Measurements from ENCODE around the gene SLC1A3.

The SLC1A3 gene

DNA sequence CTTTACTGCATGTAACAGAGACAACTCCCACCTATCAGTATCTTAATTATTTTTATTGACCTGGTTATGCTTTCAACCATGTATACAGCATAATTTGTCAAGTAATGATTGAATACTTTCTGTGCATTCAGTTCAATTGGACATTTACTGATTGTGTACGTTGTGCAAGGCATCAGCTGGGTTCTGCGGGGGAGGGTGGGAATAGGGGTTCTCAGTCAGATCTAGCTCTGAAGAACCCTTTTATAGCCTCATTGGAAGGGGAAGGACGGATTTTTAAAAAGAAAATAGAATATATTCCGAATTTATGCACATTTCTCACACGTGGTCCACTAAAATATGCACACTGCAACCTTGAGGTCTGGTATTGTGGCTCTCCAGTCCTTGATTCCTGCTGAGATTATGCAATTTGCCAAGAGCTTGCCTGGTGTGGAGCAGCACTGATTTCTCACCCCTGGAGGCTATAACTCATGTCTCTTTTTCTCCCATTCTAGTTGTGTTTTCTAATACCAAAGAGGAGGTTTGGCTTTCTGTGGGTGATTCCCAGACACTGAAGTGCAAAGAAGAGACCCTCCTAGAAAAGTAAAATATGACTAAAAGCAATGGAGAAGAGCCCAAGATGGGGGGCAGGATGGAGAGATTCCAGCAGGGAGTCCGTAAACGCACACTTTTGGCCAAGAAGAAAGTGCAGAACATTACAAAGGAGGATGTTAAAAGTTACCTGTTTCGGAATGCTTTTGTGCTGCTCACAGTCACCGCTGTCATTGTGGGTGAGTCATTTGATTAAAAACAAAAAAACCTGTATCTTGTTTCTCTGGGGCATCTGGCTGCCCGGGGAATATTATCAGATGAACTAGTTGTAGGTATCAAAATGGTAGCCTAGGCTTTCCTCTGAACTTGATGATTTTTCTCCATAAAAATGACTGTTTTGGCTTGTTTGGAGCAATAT lies 1.7 kb downstream of the SLC1A3 start:
- no peak for DNase-seq (ENCODE audit: low read depth)
- TF ChIP-seq, protein P1, sequence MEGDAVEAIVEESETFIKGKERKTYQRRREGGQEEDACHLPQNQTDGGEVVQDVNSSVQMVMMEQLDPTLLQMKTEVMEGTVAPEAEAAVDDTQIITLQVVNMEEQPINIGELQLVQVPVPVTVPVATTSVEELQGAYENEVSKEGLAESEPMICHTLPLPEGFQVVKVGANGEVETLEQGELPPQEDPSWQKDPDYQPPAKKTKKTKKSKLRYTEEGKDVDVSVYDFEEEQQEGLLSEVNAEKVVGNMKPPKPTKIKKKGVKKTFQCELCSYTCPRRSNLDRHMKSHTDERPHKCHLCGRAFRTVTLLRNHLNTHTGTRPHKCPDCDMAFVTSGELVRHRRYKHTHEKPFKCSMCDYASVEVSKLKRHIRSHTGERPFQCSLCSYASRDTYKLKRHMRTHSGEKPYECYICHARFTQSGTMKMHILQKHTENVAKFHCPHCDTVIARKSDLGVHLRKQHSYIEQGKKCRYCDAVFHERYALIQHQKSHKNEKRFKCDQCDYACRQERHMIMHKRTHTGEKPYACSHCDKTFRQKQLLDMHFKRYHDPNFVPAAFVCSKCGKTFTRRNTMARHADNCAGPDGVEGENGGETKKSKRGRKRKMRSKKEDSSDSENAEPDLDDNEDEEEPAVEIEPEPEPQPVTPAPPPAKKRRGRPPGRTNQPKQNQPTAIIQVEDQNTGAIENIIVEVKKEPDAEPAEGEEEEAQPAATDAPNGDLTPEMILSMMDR (IDR thresholded peaks at IDR 0.05; ENCODE audit: insufficient read depth, low read depth, low read length, missing control alignments), result no peak
- no peak overlapping the region for H3K4me3 ChIP-seq (ENCODE audit: low read depth, low read length)

DNA sequence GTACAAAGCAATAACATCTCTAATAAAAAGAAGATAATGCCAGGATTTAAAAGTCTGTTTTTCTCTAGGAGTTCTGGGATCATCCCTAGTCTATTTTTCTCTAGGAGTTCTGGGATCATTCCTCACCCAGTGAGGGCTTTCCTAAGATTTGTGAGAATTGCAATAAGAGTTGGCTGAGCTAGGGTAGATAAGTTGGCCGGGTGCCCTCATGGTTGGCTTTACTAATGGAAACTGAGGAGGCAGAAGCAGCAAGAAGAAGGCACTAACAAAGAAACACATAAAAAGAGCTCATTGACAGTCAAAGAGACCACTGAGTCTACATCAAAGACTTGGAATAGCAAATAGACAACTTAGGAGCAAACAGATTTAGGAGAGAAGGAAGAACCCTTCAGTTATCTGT lies 4.2 kb downstream of the SLC1A3 start:
- DNase-seq (ENCODE audit: low read depth), result no peak
- TF ChIP-seq, protein P1 (IDR thresholded peaks at IDR 0.05; ENCODE audit: insufficient read depth, low read depth, low read length, missing control alignments), result no peak
- H3K4me3 ChIP-seq (ENCODE audit: low read depth, low read length), result no peak overlapping the region

DNA sequence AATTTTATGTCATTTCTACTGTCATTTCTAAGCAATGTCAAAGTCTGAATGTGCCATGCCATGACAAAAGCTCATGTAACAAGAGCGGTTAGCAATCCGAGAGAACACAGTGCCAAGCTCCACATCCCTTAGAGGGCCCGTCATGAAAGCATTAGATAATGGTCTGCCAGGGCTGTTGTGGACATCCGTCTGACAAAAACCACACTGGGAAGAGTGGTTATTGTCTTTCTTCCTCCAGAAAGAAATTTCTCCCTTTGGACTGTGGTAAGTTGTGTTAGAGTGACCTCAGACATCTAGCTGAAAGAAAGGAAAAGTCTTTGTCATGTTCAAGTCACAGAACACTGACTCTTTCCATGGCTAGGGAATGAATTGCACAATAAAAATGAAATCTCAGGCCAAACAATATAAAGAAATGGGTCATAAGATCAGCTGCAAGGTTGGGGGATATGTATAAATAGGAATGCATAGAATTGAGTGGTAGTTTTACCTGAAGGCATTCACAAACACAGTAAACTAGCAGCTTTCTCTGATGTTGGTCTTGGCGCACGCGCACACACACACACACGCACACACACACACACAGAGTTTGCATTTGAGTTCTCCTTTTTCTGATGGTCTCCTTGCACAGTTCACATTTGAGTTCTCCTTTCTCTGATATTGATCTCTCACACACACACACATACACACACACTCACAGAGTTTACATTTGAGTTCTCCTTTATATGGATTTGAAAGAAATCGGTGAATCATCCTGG lies 5.3 kb downstream of the SLC1A3 start:
- DNase-seq (ENCODE audit: low read depth), result no peak
- TF ChIP-seq, protein P1 (IDR thresholded peaks at IDR 0.05; ENCODE audit: insufficient read depth, low read depth, low read length, missing control alignments), result no peak

DNA sequence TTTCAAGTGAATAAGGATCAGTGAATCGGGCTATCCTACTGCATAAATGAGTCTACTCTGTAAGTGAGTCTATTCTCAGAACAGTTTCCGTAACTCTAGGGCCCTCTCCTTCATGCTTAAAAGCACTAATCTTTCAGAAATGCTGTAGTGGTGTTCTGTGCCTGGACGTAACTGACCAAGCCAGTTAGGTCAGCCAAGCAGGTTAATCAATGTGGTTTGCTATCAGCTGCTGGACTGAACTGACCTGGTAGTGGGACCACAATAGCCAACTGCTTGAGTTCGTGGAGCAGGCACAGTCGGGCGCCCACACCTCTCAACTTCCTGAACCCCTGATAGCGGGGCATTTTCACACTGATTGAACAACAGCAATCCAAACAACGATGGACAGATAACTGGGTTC lies 6.8 kb downstream of the SLC1A3 start:
- H3K4me3 ChIP-seq (ENCODE audit: low read depth, low read length), result no peak overlapping the region
- DNase-seq (ENCODE audit: low read depth), result no peak
- TF ChIP-seq, protein P1 (IDR thresholded peaks at IDR 0.05; ENCODE audit: insufficient read depth, low read depth, low read length, missing control alignments), result no peak

More for the DNA sequence above, 5.3 kb downstream of the SLC1A3 start:
- H3K4me3 ChIP-seq (ENCODE audit: low read depth, low read length), result no peak overlapping the region

DNA sequence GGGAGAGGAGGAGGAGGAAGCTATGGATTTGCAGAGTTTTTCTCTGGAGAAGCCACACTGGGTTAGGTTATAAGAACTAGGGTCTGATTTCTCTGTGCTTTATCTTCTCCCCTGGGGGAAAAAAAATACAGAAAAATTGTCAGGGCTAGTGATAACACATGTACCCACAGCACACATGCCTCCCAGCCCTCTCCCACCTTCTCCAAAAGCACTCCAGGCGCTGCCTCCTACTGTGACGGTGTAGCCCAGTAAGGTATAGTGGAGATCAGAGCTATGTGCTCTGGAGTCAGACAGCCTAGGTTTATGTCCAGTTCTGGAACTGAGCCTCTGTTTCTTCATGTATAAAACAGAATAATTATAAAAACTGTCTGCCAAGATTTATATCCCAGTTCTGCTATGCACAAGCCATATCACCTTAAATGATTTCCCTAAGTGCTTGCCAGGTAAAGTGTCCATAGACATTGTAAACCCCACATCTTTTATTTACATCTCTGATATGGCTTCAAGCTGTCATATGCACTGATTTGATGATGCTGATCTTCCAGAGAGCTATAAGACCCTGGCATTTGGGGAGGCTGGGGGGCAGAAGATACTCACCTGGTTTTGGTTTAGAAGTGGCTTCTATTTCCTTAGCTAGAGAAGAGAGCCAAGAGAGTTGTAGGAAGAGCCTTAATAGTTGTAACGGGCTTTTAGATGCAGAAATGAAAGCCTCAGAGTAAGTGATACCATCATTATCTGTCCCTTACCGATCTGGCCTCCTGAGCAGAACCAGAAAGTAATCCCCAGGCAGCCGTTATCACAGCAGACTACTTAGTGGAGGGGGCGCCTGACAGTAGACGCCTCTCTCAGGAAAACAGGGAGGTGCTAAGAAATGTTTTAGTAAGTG lies 7.6 kb downstream of the SLC1A3 start:
- TF ChIP-seq, protein P1 (IDR thresholded peaks at IDR 0.05; ENCODE audit: insufficient read depth, low read depth, low read length, missing control alignments), result no peak
- DNase-seq (ENCODE audit: low read depth), result no peak
- H3K4me3 ChIP-seq (ENCODE audit: low read depth, low read length), result no peak overlapping the region

DNA sequence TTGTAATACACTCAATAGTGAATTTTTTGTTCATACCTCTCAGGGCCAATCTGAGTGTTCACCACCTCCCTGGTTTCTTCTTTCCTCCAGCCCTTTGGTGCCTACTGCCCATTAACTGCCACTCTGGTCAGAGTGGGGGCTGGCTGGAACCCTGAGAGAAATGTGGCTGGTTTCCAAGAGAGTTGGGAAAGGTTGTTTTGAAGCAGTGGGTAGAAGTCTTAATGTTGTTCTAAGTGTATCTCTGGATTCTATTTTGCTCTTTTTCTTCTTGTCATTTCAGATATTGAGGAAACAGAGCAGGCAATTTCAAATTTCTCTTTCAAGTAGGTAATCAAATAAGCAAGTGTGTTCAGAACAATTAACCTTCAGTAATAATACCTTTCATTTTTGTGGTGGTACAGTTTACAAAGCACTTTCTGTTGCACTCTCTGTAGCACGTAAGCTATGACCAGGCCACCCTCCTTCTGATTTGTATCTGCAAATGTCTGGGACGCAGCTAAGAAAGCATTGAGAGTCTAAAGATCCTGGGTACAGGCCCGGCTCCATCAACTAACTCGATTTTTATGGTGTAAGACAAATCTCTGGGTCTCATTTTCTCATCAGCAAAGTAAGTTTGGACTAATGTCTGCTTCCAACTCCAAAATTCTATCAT lies 8.4 kb downstream of the SLC1A3 start:
- H3K4me3 ChIP-seq (ENCODE audit: low read depth, low read length), result no peak overlapping the region
- no peak for DNase-seq (ENCODE audit: low read depth)
- TF ChIP-seq, protein P1 (IDR thresholded peaks at IDR 0.05; ENCODE audit: insufficient read depth, low read depth, low read length, missing control alignments), result no peak
